CD8-positive, alpha-beta memory T cell (primary cell): ENCODE measurements around the gene PLA2G2C. TPM values are rescaled to one million over a fixed set of nuclear protein-coding genes. Genes with fewer than 3 reads are reported as not detected.

Source experiments
- CTCF ChIA-PET: fragments of 350-600 bp; sonication (Branson Sonifier 250); formaldehyde crosslinking; loops from one replicate; lab custom pipeline; 2021; ENCODE audit warnings: antibody characterized with exemption; lab: Charles Lee
- POLR2A ChIA-PET: fragments of 350-600 bp; sonication (Branson Sonifier 250); formaldehyde crosslinking; loops from one replicate; lab custom pipeline; 2021; ENCODE audit warnings: antibody characterized with exemption; lab: Charles Lee
- DNase-seq, 5 donors: peaks; one replicate each; pipeline versions ENCODE4 v3.0.0 to v3.0.0-alpha.2; 2020 to 2022; ENCODE audit warnings: mixed read lengths in 1 of 5
- H3K27ac ChIP-seq: one replicate; pipeline ENCODE4 v1.7.0; 2013; ENCODE audit warnings: low read depth, mild to moderate bottlenecking, low read length, moderate library complexity
- H3K27me3 ChIP-seq: 2 replicates; pipeline ENCODE4 v1.7.0; 2013; ENCODE audit warnings: low read length, mild to moderate bottlenecking; ENCODE audit not compliant: insufficient read depth, poor library complexity, severe bottlenecking
- H3K36me3 ChIP-seq: 2 replicates; pipeline ENCODE4 v1.7.0; 2013; ENCODE audit warnings: mild to moderate bottlenecking, low read length, moderate library complexity; ENCODE audit not compliant: insufficient read depth
- H3K4me1 ChIP-seq: 2 replicates; pipeline ENCODE4 v1.7.0; 2013; ENCODE audit warnings: mild to moderate bottlenecking, low read length, moderate library complexity; ENCODE audit not compliant: insufficient read depth
- H3K4me3 ChIP-seq: 2 replicates; pipeline ENCODE4 v1.7.0; 2013; ENCODE audit warnings: mild to moderate bottlenecking, low read length
- H3K9me3 ChIP-seq: 2 replicates; pipeline ENCODE4 v1.7.0; 2013; ENCODE audit warnings: mild to moderate bottlenecking, low read length
- H3K27ac Mint-ChIP-seq, 8 donors: one replicate each; pipeline ENCODE4 v1.8.0; 2020 to 2021; ENCODE audit warnings: mixed read lengths in 8 of 8, mild to moderate bottlenecking in 6 of 8, inconsistent platforms in 3 of 8, moderate library complexity in 3 of 8
- H3K27me3 Mint-ChIP-seq, 2 donors: one replicate each; pipeline ENCODE4 v1.8.0; 2020 to 2021; ENCODE audit warnings: mixed read lengths in 2 of 2, mild to moderate bottlenecking in 1 of 2, moderate library complexity in 1 of 2
- H3K36me3 Mint-ChIP-seq, 3 donors: one replicate each; pipeline ENCODE4 v1.8.0; 2020 to 2021; ENCODE audit warnings: mixed read lengths in 3 of 3, inconsistent platforms in 1 of 3, mild to moderate bottlenecking in 1 of 3
- H3K4me1 Mint-ChIP-seq, 3 donors: one replicate each; pipeline ENCODE4 v1.8.0; 2020 to 2021; ENCODE audit warnings: mixed read lengths in 3 of 3, inconsistent platforms in 1 of 3, mild to moderate bottlenecking in 1 of 3
- H3K4me3 Mint-ChIP-seq, 7 donors: one replicate each; pipeline ENCODE4 v1.8.0; 2020 to 2021; ENCODE audit warnings: mixed read lengths in 7 of 7, mild to moderate bottlenecking in 6 of 7, moderate library complexity in 4 of 7, inconsistent platforms in 2 of 7
- H3K9me3 Mint-ChIP-seq, 5 donors: one replicate each; pipeline ENCODE4 v1.8.0; 2020 to 2022; ENCODE audit warnings: mixed read lengths in 5 of 5, mild to moderate bottlenecking in 3 of 5, moderate library complexity in 2 of 5, inconsistent platforms in 1 of 5
- polyA plus RNA-seq: library from polyadenylated mRNA; unstranded; fragments of 300-500 nt; fragmentation: Illumina TruSeq; gene quantifications from one replicate; pipeline ENCODE4 v1.2.3, GENCODE V29; 2021
- total RNA-seq, 2 experiments: library from RNA; stranded (reverse); gene quantifications; one replicate each; pipeline ENCODE4 v1.2.3, GENCODE V29; 2021

Gene PLA2G2C
- total and polyA plus RNA-seq, 3 experiments from 2014 or later = not detected

- ChIA-PET CTCF (interaction anchor here (1.3 kb wide), 1 partner anchor 16 kb away, joined by 3 read pairs; no protein-coding TSS in a partner anchor), POLR2A (no interaction called here)
- no peaks in the 10 kb centered on the region for H3K27me3 ChIP-seq
- peaks cover 0 to 13% (median 0%) of the 10 kb centered on the region in 3 donors for H3K36me3 Mint-ChIP-seq
- H3K4me1 Mint-ChIP-seq = peaks cover 3 to 5% (median 4%) of the 10 kb centered on the region in 3 donors
- no peak overlapping the region for H3K4me3 ChIP-seq
- H3K4me1 ChIP-seq = peaks cover 5% of the 10 kb centered on the region
- H3K27ac Mint-ChIP-seq = peak overlapping the region in 2 of 8 donors; percentile 21 to 59
- no peaks in the 10 kb centered on the region for H3K36me3 ChIP-seq
- H3K4me3 Mint-ChIP-seq = no peak overlapping the region
- no peak overlapping the region for H3K27ac ChIP-seq
- no peak for DNase-seq
- H3K27me3 Mint-ChIP-seq = peaks cover 12 to 15% of the 10 kb centered on the region in 2 donors
- peaks cover 5 to 18% (median 16%) of the 10 kb centered on the region in 5 donors for H3K9me3 Mint-ChIP-seq
- no peaks in the 10 kb centered on the region for H3K9me3 ChIP-seq
Observed at GRCh38 chr1:20168564-20169491, 17.5 kb downstream of the PLA2G2C start.

- no peak overlapping the region for H3K4me3 ChIP-seq
- H3K4me1 ChIP-seq = peaks cover 5% of the 10 kb centered on the region
- ChIA-PET CTCF (interaction anchor here (2.1 kb wide), 1 partner anchor 29 kb away, joined by 5 read pairs; no protein-coding TSS in a partner anchor), POLR2A (no interaction called here)
- Mint-ChIP-seq H3K4me1 (peaks cover 3 to 5% (median 4%) of the 10 kb centered on the region in 3 donors), H3K36me3 (peaks cover 0 to 29% (median 2%) of the 10 kb centered on the region in 3 donors), H3K27me3 (peaks cover 15% of the 10 kb centered on the region in 2 donors), H3K9me3 (peaks cover 14 to 33% (median 31%) of the 10 kb centered on the region in 5 donors), H3K27ac (no peak overlapping the region), H3K4me3 (no peak overlapping the region)
- H3K36me3 ChIP-seq = no peaks in the 10 kb centered on the region
- no peaks in the 10 kb centered on the region for H3K9me3 ChIP-seq
- H3K27me3 ChIP-seq = no peaks in the 10 kb centered on the region
- no peak overlapping the region for H3K27ac ChIP-seq
- no peak for DNase-seq
Observed at GRCh38 chr1:20167126-20167525, 19.2 kb downstream of the PLA2G2C start.

- DNase-seq = no peak
- H3K9me3 Mint-ChIP-seq = peaks cover 15 to 44% (median 41%) of the 10 kb centered on the region in 5 donors
- CTCF ChIA-PET = interaction anchor here (2.1 kb wide), 1 partner anchor 30 kb away, joined by 5 read pairs; no protein-coding TSS in a partner anchor
- H3K27ac Mint-ChIP-seq = no peak overlapping the region
- H3K4me3 Mint-ChIP-seq = no peak overlapping the region
- H3K27me3 Mint-ChIP-seq = peaks cover 15% of the 10 kb centered on the region in 2 donors
- Histone ChIP-seq H3K9me3 (no peaks in the 10 kb centered on the region), H3K4me3 (no peak overlapping the region), H3K4me1 (peaks cover under 1% of the 10 kb centered on the region), H3K27me3 (no peaks in the 10 kb centered on the region), H3K27ac (no peak overlapping the region), H3K36me3 (no peaks in the 10 kb centered on the region)
- POLR2A ChIA-PET = no interaction called here
- no peaks in the 10 kb centered on the region for H3K4me1 Mint-ChIP-seq
- H3K36me3 Mint-ChIP-seq = peaks cover 0 to 40% (median 2%) of the 10 kb centered on the region in 3 donors
Observed at GRCh38 chr1:20166051-20166450, 20.3 kb downstream of the PLA2G2C start.

- DNase-seq = no peak
- no peaks in the 10 kb centered on the region for H3K27me3 ChIP-seq
- H3K27ac Mint-ChIP-seq = peak overlapping the region in 1 of 8 donors; percentile 66
- peaks cover 0 to 45% (median 2%) of the 10 kb centered on the region in 3 donors for H3K36me3 Mint-ChIP-seq
- no peaks in the 10 kb centered on the region for H3K4me1 Mint-ChIP-seq
- H3K9me3 Mint-ChIP-seq = peaks cover 15 to 49% (median 46%) of the 10 kb centered on the region in 5 donors
- peak overlapping the region in 1 of 7 donors; percentile 79 for H3K4me3 Mint-ChIP-seq
- H3K4me1 ChIP-seq = no peaks in the 10 kb centered on the region
- ChIA-PET CTCF (interaction anchor here (2.1 kb wide), 1 partner anchor 30 kb away, joined by 5 read pairs; no protein-coding TSS in a partner anchor), POLR2A (no interaction called here)
- H3K27ac ChIP-seq = no peak overlapping the region
- H3K9me3 ChIP-seq = peaks cover 4% of the 10 kb centered on the region
- H3K27me3 Mint-ChIP-seq = peaks cover 15% of the 10 kb centered on the region in 2 donors
- no peaks in the 10 kb centered on the region for H3K36me3 ChIP-seq
- no peak overlapping the region for H3K4me3 ChIP-seq
Observed at GRCh38 chr1:20165522-20165951, 20.8 kb downstream of the PLA2G2C start.

GRCh38 chr1:20164694-20165202, 21.6 kb downstream of the PLA2G2C start:
- DNase-seq = no peak
- Mint-ChIP-seq H3K27ac (no peak overlapping the region), H3K9me3 (peaks cover 15 to 57% (median 53%) of the 10 kb centered on the region in 5 donors), H3K27me3 (peaks cover 15% of the 10 kb centered on the region in 2 donors), H3K36me3 (peaks cover 0 to 48% (median 2%) of the 10 kb centered on the region in 3 donors), H3K4me1 (no peaks in the 10 kb centered on the region), H3K4me3 (no peak overlapping the region)
- H3K4me3 ChIP-seq = no peak overlapping the region
- H3K27ac ChIP-seq = no peak overlapping the region
- H3K9me3 ChIP-seq = peaks cover 11% of the 10 kb centered on the region
- ChIA-PET CTCF (no interaction called here), POLR2A (interaction anchor here (1.0 kb wide), 1 partner anchor 24 kb away, joined by 3 read pairs; no protein-coding TSS in a partner anchor)
- no peaks in the 10 kb centered on the region for H3K4me1 ChIP-seq
- no peaks in the 10 kb centered on the region for H3K36me3 ChIP-seq
- H3K27me3 ChIP-seq = no peaks in the 10 kb centered on the region

- Histone ChIP-seq H3K4me1 (no peaks in the 10 kb centered on the region), H3K27me3 (no peaks in the 10 kb centered on the region), H3K27ac (no peak overlapping the region), H3K36me3 (no peaks in the 10 kb centered on the region), H3K9me3 (peaks cover 19% of the 10 kb centered on the region), H3K4me3 (no peak overlapping the region)
- Mint-ChIP-seq H3K9me3 (peaks cover 11 to 72% (median 65%) of the 10 kb centered on the region in 5 donors), H3K4me1 (peaks cover 0 to under 1% (median under 1%) of the 10 kb centered on the region in 3 donors), H3K27ac (no peak overlapping the region), H3K36me3 (peaks cover 0 to 63% (median 2%) of the 10 kb centered on the region in 3 donors), H3K27me3 (peaks cover 6 to 9% of the 10 kb centered on the region in 2 donors), H3K4me3 (no peak overlapping the region)
- ChIA-PET CTCF (no interaction called here), POLR2A (no interaction called here)
- no peak for DNase-seq
Observed at GRCh38 chr1:20160034-20160433, 26.3 kb downstream of the PLA2G2C start.

- Mint-ChIP-seq H3K4me3 (no peak overlapping the region), H3K4me1 (peaks cover 6 to 13% (median 10%) of the 10 kb centered on the region in 3 donors), H3K9me3 (peaks cover 10 to 58% (median 52%) of the 10 kb centered on the region in 5 donors), H3K27ac (no peak overlapping the region), H3K36me3 (peaks cover 0 to 50% (median 2%) of the 10 kb centered on the region in 3 donors), H3K27me3 (peaks cover 0 to 3% of the 10 kb centered on the region in 2 donors)
- Histone ChIP-seq H3K36me3 (no peaks in the 10 kb centered on the region), H3K4me3 (no peak overlapping the region), H3K9me3 (peaks cover 19% of the 10 kb centered on the region), H3K27ac (no peak overlapping the region), H3K4me1 (no peaks in the 10 kb centered on the region), H3K27me3 (no peaks in the 10 kb centered on the region)
- ChIA-PET POLR2A (no interaction called here), CTCF (interaction anchor here (1.4 to 1.5 kb wide), 2 partner anchors 12 to 37 kb away, joined by 3 read pairs; no protein-coding TSS in a partner anchor)
- DNase-seq = no peak
Observed at GRCh38 chr1:20158358-20159070, 27.8 kb downstream of the PLA2G2C start.
